Panc1 (cell line): ENCODE data around the gene TBC1D10A. TPM values are rescaled to one million over a fixed set of nuclear protein-coding genes. Genes with fewer than 3 reads are reported as not detected.

ENCODE experiments used
- ATAC-seq: fragments of 200-7000 bp; cut with Tn5 transposase; 2 replicates; pipeline ENCODE4 v1.9.1; 2020; ENCODE audit warnings: mild to moderate bottlenecking, moderate library complexity
- BruUV-seq: library from RNA; stranded (reverse); fragments of 400-500 nt; replicated peaks from 2 replicates; lab custom pipeline; 2021; lab: Mats Ljungman, UMichigan
- CTCF ChIA-PET: fragments of 300-600 bp; sonication (Branson Sonifier 250); formaldehyde crosslinking; loops from one replicate; lab custom pipeline; 2022; ENCODE audit warnings: antibody characterized with exemption; lab: Charles Lee
- POLR2A ChIA-PET: fragments of 300-600 bp; sonication (Branson Sonifier 250); formaldehyde crosslinking; loops from one replicate; lab custom pipeline; 2022; ENCODE audit warnings: antibody characterized with exemption; lab: Charles Lee
- DNase-seq: peaks from one replicate; pipeline ENCODE4 v3.0.0-alpha.2; 2010; ENCODE audit warnings: low read depth, low spot score
- H3K27ac ChIP-seq: 2 replicates; pipeline ENCODE4 v1.5.1; 2011; ENCODE audit warnings: mild to moderate bottlenecking, low read length, inconsistent platforms
- H3K27me3 ChIP-seq: fragments of 200-500 bp; sonication (Bioruptor generic); 2 replicates; pipeline ENCODE4 v1.6.0; 2014; ENCODE audit warnings: low read length, inconsistent platforms; ENCODE audit not compliant: control insufficient read depth, insufficient read depth
- H3K36me3 ChIP-seq: fragments of 200-500 bp; sonication (Bioruptor generic); 2 replicates; pipeline ENCODE4 v1.5.1; 2014; ENCODE audit warnings: inconsistent platforms, mild to moderate bottlenecking, low read length, moderate library complexity; ENCODE audit not compliant: control insufficient read depth, insufficient read depth
- H3K4me1 ChIP-seq: 2 replicates; pipeline ENCODE4 v1.5.1; 2011; ENCODE audit warnings: inconsistent platforms, mild to moderate bottlenecking, low read length, moderate library complexity; ENCODE audit not compliant: control insufficient read depth, insufficient read depth
- H3K4me3 ChIP-seq, 2 experiments: 2 replicates each; pipeline ENCODE4 v1.5.1; 2011 to 2012; ENCODE audit warnings: low read depth in 2 of 2, low read length in 2 of 2, mild to moderate bottlenecking in 2 of 2, inconsistent platforms in 1 of 2, moderate library complexity in 1 of 2
- H3K9me3 ChIP-seq: fragments of 200-500 bp; sonication (Bioruptor generic); 2 replicates; pipeline ENCODE4 v1.5.1; 2014; ENCODE audit warnings: low read depth, mild to moderate bottlenecking, inconsistent platforms, low read length, moderate library complexity; ENCODE audit not compliant: control insufficient read depth, insufficient read depth
- CTCF ChIP-seq: fragments of 450-650 bp; IDR thresholded peaks from 2 replicates; pipeline ENCODE4 v1.5.1; 2017; ENCODE audit warnings: mild to moderate bottlenecking
- POLR2AphosphoS5 ChIP-seq: IDR thresholded peaks from 2 replicates; pipeline ENCODE4 v1.6.1; 2012; ENCODE audit warnings: mild to moderate bottlenecking, low read depth, low read length, moderate library complexity
- REST ChIP-seq, 2 experiments: IDR thresholded peaks; 2 replicates each; pipeline ENCODE4 v1.6.1; 2011 to 2012; ENCODE audit warnings: low read depth in 2 of 2, control low read depth in 1 of 2, low read length in 1 of 2, mild to moderate bottlenecking in 1 of 2, moderate library complexity in 1 of 2; ENCODE audit not compliant: insufficient read depth in 1 of 2
- SIN3A ChIP-seq: IDR thresholded peaks from 2 replicates; pipeline ENCODE4 v1.6.1; 2012; ENCODE audit warnings: low read depth, mild to moderate bottlenecking, low read length, moderate library complexity, borderline replicate concordance; ENCODE audit not compliant: insufficient read depth
- TCF7L2 ChIP-seq: IDR thresholded peaks from 2 replicates; pipeline ENCODE4 v1.6.1; 2011; ENCODE audit warnings: mild to moderate bottlenecking, low read depth, low read length, inconsistent platforms
- in situ Hi-C: cut with HindIII; loops from 2 replicates; pipeline ENCODE4 v1.10.0; 2016; ENCODE audit warnings: low sequenced_read_pairs, low pct_unique_long_range_greater_than_20kb
- intact Hi-C: fragments of 100-400 bp; cut with micrococcal nuclease; formaldehyde crosslinking; loops from one replicate; pipeline ENCODE4 v1.10.0; 2022; ENCODE audit not compliant: unreplicated experiment
- total RNA-seq: library from RNA; stranded (reverse); gene quantifications from one replicate; pipeline ENCODE4 v1.2.1, GENCODE V29; 2021; ENCODE audit not compliant: unreplicated experiment

The TBC1D10A gene
- total RNA-seq, 1 experiment from 2014 or later = 14.9 TPM

GRCh38 chr22:30299322-30299721, 27.4 kb downstream of the TBC1D10A start:
- no peaks in the 10 kb centered on the region for H3K27me3 ChIP-seq
- intact Hi-C loops = no loop called here
- H3K27ac ChIP-seq = no peak overlapping the region
- TF ChIP-seq SIN3A (no peak), TCF7L2 (no peak), CTCF (no peak)
- no peaks in the 10 kb centered on the region for H3K4me1 ChIP-seq
- POLR2A ChIA-PET = no interaction called here
- CTCF ChIA-PET = no interaction called here
- ATAC-seq (no peak), DNase-seq (no peak)
- no TSS peak for BruUV-seq
- no peak overlapping the region for H3K4me3 ChIP-seq
- H3K36me3 ChIP-seq = no peaks in the 10 kb centered on the region
- no peaks in the 10 kb centered on the region for H3K9me3 ChIP-seq
- in situ Hi-C loops = no loop called here

GRCh38 chr22:30297991-30298701, 28.6 kb downstream of the TBC1D10A start:
- no peaks in the 10 kb centered on the region for H3K27me3 ChIP-seq
- ATAC-seq (no peak), DNase-seq (no peak)
- no peaks in the 10 kb centered on the region for H3K36me3 ChIP-seq
- intact Hi-C loops = no loop called here
- ChIA-PET POLR2A (no interaction called here), CTCF (no interaction called here)
- in situ Hi-C loops = no loop called here
- no peak overlapping the region for H3K4me3 ChIP-seq
- no peaks in the 10 kb centered on the region for H3K4me1 ChIP-seq
- TF ChIP-seq CTCF (no peak), POLR2AphosphoS5 (no peak), TCF7L2 (no peak), SIN3A (no peak), REST (IDR thresholded peaks at IDR 0.05; ENCODE audit: insufficient read depth in 1 of 2, low read depth in 2 of 2, low read length in 1 of 2) (no peak)
- no peak overlapping the region for H3K27ac ChIP-seq
- BruUV-seq = no TSS peak
- H3K9me3 ChIP-seq = no peaks in the 10 kb centered on the region
